Activated T-helper 17 cell treated with anti-CD3 and anti-CD28 coated beads, Interleukin-2, amount 50 U/mL, for 72 hours (primary cell): ENCODE results near the gene GTF2I. TPM values are rescaled to one million over a fixed set of nuclear protein-coding genes. Genes with fewer than 3 reads are reported as not detected.
"Not testable (repeated sequence)": the region's sequence is repeated elsewhere in the genome, so short reads cannot be mapped to it uniquely, and the experiment has no call there.

Experiments used
- ATAC-seq: fragments of 150-1000 bp; cut with Tn5 transposase; replicated peaks from 2 replicates; pipeline ENCODE4 v1.10.0; 2021; ENCODE audit warnings: mild to moderate bottlenecking, moderate library complexity
- H3K27ac Mint-ChIP-seq: one replicate; pipeline ENCODE4 v1.8.0; 2022; ENCODE audit warnings: mixed read lengths
- H3K27me3 Mint-ChIP-seq: one replicate; pipeline ENCODE4 v1.8.0; 2022; ENCODE audit warnings: mixed read lengths
- H3K36me3 Mint-ChIP-seq: one replicate; pipeline ENCODE4 v1.8.0; 2022; ENCODE audit warnings: low read depth, mild to moderate bottlenecking, mixed read lengths
- H3K4me1 Mint-ChIP-seq: one replicate; pipeline ENCODE4 v1.8.0; 2022; ENCODE audit warnings: mixed read lengths
- H3K4me3 Mint-ChIP-seq: one replicate; pipeline ENCODE4 v1.8.0; 2022; ENCODE audit warnings: mild to moderate bottlenecking, mixed read lengths
- H3K9me3 Mint-ChIP-seq: one replicate; pipeline ENCODE4 v1.8.0; 2022; ENCODE audit warnings: mixed read lengths
- total RNA-seq, 2 donors: library from RNA; stranded (reverse); gene quantifications; one replicate each; pipeline ENCODE4 v1.2.3, GENCODE V29; 2022

GTF2I gene
- total RNA-seq, 2 donors from 2014 or later = 133 to 143 TPM

DNA sequence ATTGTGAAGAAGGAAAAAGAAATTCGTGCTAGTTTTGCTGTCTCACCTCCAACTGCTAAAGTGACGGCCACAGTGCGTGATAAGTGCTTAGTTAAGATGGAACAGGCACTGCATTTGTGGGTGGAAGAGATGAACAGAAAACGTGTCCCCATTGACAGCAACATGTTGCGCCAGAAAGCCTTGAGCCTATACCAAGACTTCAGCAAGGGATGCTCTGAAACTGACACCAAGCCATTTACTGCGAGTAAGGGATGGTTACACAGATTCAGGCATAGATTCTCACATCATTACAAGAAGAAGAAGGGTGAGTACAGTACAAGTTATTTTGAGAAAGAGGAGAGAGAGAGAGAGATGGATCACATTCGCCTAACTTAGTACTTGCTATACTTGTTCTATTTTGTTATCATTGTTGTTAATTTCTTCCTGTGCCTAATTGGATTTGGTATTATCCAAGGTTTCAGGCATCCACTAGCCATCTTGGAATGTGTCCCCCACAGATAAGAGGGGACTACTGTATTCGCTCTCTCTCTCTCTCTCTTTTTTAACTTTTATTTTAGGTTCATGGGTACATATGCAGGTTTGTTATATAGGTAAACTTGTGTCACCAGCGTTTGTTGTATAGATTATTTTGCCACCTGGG, 6.9 kb upstream of the GTF2I start:
- not testable (repeated sequence) for H3K36me3 Mint-ChIP-seq, H3K27me3 Mint-ChIP-seq, H3K9me3 Mint-ChIP-seq
- peak; percentile 82 for ATAC-seq
- Mint-ChIP-seq H3K27ac (peak overlapping the region; percentile 85), H3K4me1 (peaks cover 15% of the 10 kb centered on the region), H3K4me3 (peak overlapping the region; percentile 85)

DNA sequence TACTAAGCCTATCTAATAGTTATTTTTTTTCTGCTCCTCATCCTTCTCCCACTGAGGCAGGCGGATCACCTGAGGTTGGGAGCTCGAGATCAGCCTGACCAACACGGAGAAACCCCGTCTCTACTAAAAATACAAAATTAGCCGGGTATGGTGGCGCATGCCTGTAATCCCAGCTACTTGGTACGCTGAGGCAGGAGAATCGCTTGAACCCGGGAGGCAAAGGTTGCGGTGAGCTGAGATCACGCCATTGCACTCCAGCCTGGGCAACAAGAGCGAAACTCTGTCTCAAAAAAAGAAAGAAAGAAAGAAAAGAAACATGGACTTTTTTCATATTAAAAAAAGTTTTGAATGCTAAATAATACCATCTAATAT, 6.4 kb upstream of the GTF2I start:
- H3K4me3 Mint-ChIP-seq = peak overlapping the region; percentile 85
- not testable (repeated sequence) for H3K36me3 Mint-ChIP-seq, H3K27me3 Mint-ChIP-seq, H3K9me3 Mint-ChIP-seq, ATAC-seq
- H3K27ac Mint-ChIP-seq = peak overlapping the region; percentile 85
- peaks cover 20% of the 10 kb centered on the region for H3K4me1 Mint-ChIP-seq

DNA sequence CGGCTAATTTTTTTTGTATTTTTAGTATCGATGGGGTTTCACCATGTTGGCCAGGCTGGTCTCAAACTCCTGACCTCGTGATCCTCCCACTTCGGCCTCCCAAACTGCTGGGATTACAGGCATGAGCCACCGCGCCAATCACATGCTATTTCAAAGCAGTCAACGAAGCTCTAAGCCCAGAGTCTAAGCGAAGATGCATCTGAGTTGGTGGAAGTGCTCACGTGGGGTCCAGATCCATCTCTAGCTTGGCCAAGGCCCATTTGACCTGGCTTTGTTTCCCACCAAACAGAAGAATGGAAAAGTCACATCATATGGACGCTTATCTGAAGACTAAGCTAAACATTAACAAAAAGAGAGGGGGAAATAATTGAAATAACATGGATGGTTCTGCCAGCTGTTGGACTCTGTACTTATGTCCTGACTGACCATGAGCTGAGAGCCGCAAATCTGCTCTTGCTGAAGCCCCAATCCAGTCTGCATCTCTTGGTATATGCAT, 3.8 kb upstream of the GTF2I start:
- H3K27ac Mint-ChIP-seq = no peak overlapping the region
- ATAC-seq = no peak
- H3K4me3 Mint-ChIP-seq = no peak overlapping the region
- no peaks in the 10 kb centered on the region for H3K27me3 Mint-ChIP-seq
- peaks cover 26% of the 10 kb centered on the region for H3K4me1 Mint-ChIP-seq
- H3K9me3 Mint-ChIP-seq = no peaks in the 10 kb centered on the region
- H3K36me3 Mint-ChIP-seq = peaks cover 19% of the 10 kb centered on the region

DNA sequence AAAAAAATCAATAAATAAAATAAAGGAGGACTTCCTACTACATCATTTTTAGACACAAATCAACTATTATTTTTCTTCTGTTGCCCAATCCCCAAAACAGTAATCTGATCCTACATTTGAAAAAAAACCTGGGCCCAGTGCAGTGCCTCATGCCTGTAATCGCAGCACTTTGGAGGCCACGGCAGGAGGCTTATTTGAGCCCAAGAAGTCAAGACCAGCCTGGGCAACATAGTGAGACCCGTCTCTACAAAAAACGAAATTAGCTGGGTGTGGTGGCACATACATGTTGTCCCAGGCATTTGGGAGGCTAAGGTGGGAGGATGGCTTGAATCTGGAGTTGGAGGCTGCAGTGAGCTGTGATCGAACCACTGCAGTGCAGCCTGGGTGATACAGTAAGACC, 2.7 kb upstream of the GTF2I start:
- no peaks in the 10 kb centered on the region for H3K27me3 Mint-ChIP-seq
- peaks cover 30% of the 10 kb centered on the region for H3K36me3 Mint-ChIP-seq
- no peaks in the 10 kb centered on the region for H3K9me3 Mint-ChIP-seq
- peaks cover 28% of the 10 kb centered on the region for H3K4me1 Mint-ChIP-seq
- no peak for ATAC-seq
- H3K27ac Mint-ChIP-seq = no peak overlapping the region
- peak overlapping the region; percentile 87 for H3K4me3 Mint-ChIP-seq

DNA sequence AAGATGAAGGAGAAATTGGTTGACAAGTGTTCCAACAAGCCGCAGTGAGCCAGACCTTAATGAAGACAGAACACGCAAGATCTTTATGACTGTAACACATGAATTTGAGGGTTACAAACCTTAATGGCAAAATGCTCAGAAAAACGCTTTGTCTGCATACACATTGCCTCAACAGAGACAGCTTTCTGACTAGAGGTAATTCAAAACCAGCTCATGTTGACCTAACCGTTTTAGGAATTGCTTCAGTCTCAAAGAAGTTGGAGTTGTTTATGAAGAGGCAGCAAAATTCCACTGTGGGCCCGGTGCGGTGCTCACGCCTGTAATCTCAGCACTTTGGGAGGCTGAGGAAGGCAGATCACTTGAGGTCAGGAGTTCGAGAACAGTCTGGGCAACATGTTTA, 2.2 kb upstream of the GTF2I start:
- no peaks in the 10 kb centered on the region for H3K9me3 Mint-ChIP-seq
- H3K4me3 Mint-ChIP-seq = peak overlapping the region; percentile 87
- ATAC-seq = no peak
- no peaks in the 10 kb centered on the region for H3K27me3 Mint-ChIP-seq
- peaks cover 35% of the 10 kb centered on the region for H3K36me3 Mint-ChIP-seq
- peaks cover 30% of the 10 kb centered on the region for H3K4me1 Mint-ChIP-seq
- no peak overlapping the region for H3K27ac Mint-ChIP-seq

DNA sequence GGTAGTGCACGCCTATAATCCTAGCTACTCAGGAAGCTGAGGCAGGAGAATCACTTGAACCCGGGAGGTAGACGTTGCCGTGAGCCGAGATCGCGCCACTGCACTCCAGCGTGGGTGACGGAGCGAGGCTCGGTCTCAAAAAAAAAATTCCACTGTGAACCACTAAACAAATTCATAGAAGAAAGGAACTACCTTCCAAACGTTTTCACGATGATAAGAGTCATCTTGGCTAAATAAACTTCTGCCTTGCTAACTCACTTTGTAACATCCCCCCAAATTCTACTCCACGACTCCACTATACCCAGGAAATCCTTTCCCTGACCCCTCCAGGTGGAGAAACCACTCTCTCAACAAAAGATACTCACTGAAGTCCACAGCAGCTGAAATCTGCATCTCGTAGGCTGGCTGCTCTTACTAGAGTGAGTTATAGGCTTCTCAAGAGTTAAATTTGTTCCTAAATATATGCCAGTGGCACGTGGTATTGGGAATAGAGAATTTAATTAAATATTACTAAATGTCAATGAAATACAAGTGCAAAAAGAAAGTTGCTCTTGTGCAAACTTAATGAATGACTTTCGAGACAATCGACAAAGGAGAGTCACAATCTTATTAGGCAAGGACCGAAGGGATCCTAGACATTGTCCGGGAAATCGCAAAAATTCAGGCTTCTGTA, 1.6 kb upstream of the GTF2I start:
- Mint-ChIP-seq H3K27ac (peak overlapping the region; percentile 96), H3K4me1 (peaks cover 30% of the 10 kb centered on the region), H3K27me3 (no peaks in the 10 kb centered on the region), H3K4me3 (peak overlapping the region; percentile 87), H3K9me3 (no peaks in the 10 kb centered on the region), H3K36me3 (peaks cover 41% of the 10 kb centered on the region)
- ATAC-seq = no peak

DNA sequence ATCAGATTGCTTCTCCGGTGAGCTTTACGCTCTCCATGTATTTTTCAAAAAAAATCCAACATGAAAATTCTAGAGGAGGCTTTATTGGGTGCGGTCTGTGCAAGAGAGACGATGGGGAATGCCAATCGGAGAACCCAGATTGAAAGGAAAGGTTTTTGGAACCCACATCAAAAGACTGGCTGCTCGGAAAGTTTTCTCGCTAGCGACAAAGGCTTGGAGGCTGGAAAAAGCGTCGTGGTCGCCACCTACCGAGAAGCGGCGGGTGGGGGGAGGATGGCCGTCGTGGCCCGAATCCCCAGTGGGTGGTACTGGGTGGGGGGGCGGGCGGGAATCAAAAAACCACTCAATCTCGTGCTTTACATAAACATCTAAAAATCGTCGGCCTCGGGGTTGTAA, 1.1 kb upstream of the GTF2I start:
- ATAC-seq = no peak
- Mint-ChIP-seq H3K9me3 (no peaks in the 10 kb centered on the region), H3K4me3 (peak overlapping the region; percentile 87), H3K27ac (peak overlapping the region; percentile 96), H3K4me1 (peaks cover 35% of the 10 kb centered on the region), H3K27me3 (no peaks in the 10 kb centered on the region), H3K36me3 (peaks cover 46% of the 10 kb centered on the region)

DNA sequence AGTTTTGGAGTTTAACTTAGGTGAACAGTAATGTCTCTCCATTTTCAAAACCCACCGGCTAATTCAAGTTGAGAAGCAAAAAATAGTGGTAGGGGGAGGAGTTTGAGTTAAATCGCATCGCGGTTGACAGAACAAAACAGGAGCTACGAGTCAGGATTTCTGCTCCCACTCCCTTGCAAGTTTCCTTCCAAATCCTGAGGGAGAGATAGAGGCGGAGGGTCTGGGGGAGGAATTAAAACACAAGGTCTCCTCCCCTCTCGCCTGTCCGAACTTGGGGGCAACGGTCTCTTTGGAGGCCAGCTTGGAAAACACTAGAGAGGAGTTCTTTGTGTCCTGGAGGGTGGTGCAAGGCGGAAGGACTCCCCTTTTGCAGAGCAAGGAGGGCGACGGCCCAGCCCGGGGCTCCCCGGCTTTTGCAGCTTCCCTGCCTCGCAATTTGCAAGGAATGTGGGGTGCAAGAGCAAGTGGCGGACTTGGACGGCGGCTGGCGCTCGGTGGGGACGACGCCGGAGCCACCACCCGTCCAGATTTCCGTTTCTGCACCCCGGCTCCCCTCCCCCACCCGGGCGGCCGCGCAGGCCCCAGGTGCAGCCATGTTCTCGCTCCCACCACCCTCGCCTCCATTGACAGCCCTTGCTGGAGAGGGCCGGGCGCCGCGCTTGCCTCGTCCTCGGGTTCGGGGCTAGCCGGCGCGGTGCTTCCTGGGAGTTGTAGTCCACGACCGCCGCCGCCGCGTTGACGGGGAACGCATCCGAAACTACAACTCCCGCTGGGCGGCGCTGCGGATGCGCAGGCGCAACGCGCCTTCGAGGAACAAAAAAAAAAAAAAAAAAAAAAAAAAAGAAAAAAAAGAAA, 454 bp upstream of the GTF2I start:
- Mint-ChIP-seq H3K27ac (peak overlapping the region; percentile 96), H3K27me3 (no peaks in the 10 kb centered on the region), H3K4me3 (peak overlapping the region; percentile 87), H3K9me3 (no peaks in the 10 kb centered on the region), H3K36me3 (peaks cover 48% of the 10 kb centered on the region), H3K4me1 (peaks cover 35% of the 10 kb centered on the region)
- peak; percentile 84 for ATAC-seq

DNA sequence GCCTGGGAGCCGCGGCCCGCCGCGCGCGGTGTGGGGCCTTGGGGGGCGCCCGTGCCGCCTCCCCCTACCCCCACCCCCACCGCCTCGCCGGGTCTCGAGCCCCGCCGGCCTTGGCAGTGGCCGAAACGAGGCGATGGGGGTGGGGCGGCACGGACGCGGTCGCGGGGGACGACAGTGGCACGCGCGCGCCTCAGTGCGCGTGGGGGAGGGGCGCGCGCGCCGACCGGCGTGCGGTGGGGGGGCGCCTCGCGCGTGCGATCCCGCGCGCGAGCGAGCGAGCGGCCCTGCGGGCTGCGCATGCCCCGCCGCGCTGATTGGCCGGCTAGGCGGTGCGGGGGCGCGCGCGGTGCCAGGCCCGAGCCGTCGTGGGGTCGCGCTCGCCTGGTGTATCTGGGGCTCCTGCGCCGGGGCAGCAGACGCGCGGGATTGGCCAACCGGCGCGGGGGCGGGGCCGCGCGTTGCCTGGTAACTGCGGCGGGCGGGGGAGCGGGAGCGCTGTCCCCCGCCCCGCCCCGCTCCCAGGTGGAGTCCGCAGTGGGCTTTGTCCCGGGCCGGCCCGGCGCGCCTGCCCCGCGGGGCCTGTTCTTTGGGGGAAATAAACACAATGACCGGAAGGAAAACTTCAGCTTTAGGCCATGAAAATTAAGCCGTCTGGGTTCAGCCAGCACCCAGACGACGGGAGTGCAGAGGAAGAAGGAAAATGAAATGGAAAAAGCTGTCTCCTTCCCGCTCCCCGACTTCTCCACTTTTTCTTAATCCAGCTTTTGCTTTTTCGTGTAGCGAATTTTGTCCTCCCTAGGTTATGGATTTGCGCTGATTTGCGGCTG, 873 bp downstream of the GTF2I start:
- H3K4me3 Mint-ChIP-seq = peak overlapping the region; percentile 89
- peak; percentile 60 for ATAC-seq
- peaks cover 53% of the 10 kb centered on the region for H3K36me3 Mint-ChIP-seq
- no peaks in the 10 kb centered on the region for H3K27me3 Mint-ChIP-seq
- H3K27ac Mint-ChIP-seq = peak overlapping the region; percentile 81
- peaks cover 39% of the 10 kb centered on the region for H3K4me1 Mint-ChIP-seq
- no peaks in the 10 kb centered on the region for H3K9me3 Mint-ChIP-seq

DNA sequence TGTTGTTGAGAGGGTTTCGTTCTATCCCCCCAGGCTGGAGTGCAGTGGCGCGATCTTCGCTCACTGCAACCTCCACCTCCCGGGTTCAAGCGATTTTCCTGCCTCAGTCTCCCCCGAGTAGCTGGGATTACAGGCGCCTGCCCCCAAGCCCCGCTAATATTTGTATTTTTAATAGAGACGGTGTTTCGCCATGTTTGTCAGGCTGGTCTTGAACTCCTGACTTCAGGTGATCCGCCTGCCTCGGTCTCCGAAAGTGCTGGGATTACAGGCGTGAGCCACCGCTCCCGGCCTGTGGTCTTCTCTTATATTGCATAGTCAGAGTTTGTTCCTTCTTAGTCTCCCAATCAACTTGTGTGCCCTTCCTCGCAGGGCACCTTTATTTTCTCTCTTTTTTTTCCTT, 2.7 kb downstream of the GTF2I start:
- not testable (repeated sequence) for ATAC-seq, H3K9me3 Mint-ChIP-seq, H3K27me3 Mint-ChIP-seq
- peaks cover 68% of the 10 kb centered on the region for H3K36me3 Mint-ChIP-seq
- peak overlapping the region; percentile 88 for H3K27ac Mint-ChIP-seq
- peak overlapping the region; percentile 89 for H3K4me3 Mint-ChIP-seq
- peaks cover 41% of the 10 kb centered on the region for H3K4me1 Mint-ChIP-seq

DNA sequence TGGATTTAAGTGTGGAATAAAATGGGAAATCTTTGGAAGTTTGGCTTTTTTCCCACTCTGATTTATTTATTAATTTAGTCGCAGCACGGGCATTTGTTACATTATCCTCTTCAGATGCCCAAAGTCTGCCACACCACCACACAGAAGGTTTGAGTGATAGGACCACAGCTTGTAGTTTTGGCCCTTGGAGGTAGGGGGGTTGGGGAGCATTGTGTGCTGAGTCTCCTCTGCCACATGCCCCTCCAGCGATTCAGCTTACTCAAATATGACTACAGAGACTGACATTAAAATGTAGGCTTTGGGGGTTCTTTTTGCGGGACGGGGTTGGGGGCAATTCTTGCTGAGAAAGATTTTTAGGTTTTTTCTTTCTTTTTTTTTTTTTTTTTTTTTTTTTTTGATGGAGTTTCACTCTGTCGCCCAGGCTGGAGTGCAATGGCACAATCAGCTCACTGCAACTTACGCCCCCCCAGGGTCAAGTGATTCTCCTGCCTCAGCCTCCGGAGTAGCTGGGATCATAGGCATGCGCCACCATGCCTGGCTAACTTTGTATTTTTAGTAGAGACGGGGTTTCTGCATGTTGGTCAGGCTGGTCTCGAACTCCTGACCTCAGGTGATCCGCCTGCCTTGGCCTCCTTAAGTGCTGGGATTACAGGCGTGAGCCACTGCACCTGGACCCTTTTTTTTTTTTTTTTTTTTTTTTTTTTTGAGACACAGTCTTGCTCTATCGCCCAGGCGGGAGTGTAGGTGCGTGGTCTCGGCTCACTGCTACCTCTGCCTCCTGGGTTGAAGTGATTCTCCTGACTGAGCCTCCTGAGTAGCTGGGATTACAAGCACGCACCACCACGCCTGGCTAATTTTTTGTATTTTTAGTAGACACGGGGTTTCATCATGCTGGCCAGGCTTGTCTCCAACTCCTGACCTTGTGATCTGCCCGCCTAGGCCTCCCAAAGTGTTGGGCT, 4.6 kb downstream of the GTF2I start:
- Mint-ChIP-seq H3K4me3 (peak overlapping the region; percentile 89), H3K36me3 (peaks cover 78% of the 10 kb centered on the region), H3K4me1 (peaks cover 32% of the 10 kb centered on the region)
- not testable (repeated sequence) for H3K9me3 Mint-ChIP-seq, H3K27me3 Mint-ChIP-seq, ATAC-seq, H3K27ac Mint-ChIP-seq

DNA sequence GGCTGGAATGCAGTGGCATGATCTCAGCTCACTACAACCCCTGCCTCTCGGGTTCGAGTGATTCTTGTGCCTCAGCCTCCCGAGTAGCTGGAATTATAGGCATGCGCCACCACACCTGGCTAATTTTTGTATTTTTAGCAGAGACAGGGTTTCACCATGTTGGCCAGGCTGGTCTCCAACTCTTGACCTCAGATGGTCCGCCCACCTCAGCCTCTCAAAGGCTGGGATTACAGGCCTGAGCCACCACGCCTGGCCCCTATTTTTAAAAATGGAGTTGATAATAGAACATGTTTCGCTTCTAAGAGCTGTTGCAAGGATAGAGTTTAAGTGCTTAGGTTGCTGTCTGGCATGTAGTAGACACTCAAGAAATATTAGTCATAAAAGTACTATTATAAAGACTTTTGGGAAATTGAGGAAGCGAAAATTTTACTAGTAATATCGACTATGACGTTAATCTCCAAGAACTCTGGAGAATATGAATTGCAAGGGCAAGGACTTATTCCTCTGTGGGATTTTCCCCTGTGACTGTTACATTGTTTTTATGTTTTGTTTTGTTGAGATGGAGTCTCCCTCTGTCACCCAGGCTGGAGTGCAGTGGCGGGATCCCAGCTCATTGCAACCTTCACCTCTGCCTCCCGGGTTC, 7.9 kb downstream of the GTF2I start:
- H3K27ac Mint-ChIP-seq = peak overlapping the region; percentile 78
- H3K4me1 Mint-ChIP-seq = peaks cover 28% of the 10 kb centered on the region
- ATAC-seq = peak; percentile 67
- H3K4me3 Mint-ChIP-seq = peak overlapping the region; percentile 27
- no peaks in the 10 kb centered on the region for H3K27me3 Mint-ChIP-seq
- no peaks in the 10 kb centered on the region for H3K9me3 Mint-ChIP-seq
- peaks cover 75% of the 10 kb centered on the region for H3K36me3 Mint-ChIP-seq

DNA sequence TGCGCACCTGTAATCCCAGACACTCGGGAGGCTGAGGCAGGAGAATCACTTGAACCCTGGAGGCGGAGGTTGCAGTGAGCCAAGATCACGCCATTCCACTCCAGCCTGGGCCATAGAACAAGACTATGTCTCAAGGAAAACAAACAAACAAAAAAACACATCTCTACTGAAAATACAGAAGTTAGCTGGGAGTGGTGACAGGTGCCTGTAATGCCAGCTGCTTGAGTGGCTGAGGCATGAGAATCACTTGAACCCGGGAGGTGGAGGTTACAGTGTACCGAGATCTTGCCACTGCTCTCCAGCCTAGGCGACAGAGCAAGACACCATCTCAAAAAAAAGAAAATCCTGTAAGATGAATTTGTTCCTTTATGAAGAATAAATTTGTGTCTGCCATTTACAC, 9.5 kb downstream of the GTF2I start:
- H3K4me1 Mint-ChIP-seq = peaks cover 19% of the 10 kb centered on the region
- H3K36me3 Mint-ChIP-seq = peaks cover 63% of the 10 kb centered on the region
- not testable (repeated sequence) for H3K27me3 Mint-ChIP-seq, H3K9me3 Mint-ChIP-seq, ATAC-seq, H3K4me3 Mint-ChIP-seq
- peak overlapping the region; percentile 78 for H3K27ac Mint-ChIP-seq
